ENCODE measurements around the gene MPC1.

Gene MPC1
- total RNA-seq, result 16.4 to 27.4 reads per million in 2 experiments

DNA sequence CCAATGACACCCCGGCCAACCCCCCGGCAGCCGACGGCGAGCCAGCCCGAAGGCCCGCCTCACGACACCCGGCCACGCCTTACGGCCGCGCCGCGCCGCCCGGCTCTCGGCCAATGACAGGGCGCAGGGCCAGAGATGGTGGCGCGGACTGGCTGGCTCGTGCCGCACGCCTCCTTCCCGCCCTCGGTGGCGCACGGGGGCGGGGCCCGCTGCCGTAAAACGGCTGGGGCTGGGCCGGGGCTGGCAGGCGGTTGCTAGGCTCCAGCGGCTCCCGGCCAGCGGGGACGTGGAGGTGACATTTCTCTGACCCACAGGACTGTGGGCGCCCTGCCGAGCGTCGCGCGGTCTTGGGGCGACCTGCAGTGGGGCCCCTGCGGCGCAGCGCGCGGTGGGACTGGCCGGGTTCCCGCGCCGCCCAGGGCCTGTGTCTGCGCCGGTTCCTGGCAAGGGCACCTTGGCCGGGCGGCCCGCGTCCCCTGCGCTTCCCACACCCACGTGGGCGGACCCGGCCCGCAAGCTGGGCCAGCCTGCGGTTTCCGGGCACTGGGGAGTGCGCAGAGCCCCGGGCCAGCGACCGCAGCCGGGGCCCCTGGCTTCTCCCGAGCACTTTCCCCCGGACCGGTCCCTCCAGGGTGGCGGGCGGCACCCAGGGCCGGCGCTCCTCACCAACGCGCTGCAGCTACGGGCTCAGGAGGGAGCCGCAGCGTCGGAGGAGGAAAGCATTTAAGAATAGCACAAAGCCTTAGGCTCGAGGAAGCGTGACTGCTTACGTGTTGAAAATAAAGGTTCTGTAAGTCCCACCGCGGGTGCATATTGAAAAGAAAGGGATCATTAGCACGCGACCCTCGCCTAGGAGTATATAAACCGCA, at the start of gene MPC1:
TSS of gene MPC1 (minus strand) at position 8 of the 869 bp plus-strand sequence. CDS start 64 bp downstream, outside the sequence.
- peak; percentile 90 for DNase-seq (ENCODE audit: low read depth)

DNA sequence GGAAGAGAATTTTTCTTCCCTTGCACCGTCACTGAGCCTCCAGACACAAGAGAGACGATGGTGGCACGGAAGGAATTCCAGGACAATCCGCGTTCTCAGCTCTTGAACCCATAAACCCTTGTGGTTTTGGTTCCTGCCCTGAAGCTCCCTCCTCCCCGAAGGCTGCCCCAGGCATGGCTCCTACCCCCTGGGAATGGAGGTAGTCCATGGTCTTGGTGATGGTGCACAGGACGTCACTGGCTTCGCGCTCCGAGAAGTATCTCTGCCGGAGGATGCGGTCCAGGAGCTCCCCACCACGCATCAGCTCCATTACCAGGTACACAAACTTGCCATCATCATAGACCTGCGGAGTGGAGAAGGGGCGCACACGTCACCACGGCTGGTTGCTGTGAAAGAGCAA, 47.5 kb upstream of the MPC1 start:
- no peak for DNase-seq (ENCODE audit: low read depth)

DNA sequence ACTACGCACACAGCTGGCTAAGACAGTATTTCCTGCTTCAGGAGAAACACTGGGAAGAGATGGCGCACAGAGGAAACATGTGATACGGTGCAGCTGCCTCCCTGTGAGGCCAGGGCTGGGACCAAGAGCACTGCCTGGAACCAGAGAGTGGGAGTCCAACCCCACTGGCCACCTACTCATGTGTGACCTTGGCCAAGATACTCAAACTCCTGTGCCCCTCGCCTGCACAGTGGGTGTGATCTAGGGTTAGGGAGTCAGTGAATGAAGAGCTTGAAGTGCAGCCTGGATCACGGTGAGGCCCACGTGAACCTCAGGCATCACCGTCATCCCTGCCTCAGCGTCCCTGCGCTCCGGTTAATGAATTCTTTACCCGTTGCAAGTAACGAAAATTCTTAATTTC, 41.7 kb upstream of the MPC1 start:
- no peak for DNase-seq (ENCODE audit: low read depth)

DNA sequence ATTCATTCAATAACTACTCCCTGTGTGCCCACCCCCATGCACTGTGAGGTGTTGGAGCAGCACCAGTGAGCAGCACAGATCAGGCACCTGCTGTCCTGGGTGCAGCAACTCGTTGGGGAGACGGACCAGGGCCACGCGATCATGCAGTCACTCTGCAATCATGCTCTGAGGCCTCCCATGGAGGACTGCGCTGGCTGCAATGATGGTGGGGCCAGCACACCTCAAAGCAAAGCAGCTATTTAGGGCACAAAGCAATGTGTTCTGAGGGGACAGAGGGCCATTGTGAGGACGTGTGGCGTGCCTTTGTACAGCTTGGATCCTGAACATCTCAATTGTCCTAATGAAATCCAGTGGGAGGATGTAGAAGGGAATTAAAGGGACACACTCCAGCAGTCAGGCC, 41.0 kb upstream of the MPC1 start:
- no peak for DNase-seq (ENCODE audit: low read depth)

DNA sequence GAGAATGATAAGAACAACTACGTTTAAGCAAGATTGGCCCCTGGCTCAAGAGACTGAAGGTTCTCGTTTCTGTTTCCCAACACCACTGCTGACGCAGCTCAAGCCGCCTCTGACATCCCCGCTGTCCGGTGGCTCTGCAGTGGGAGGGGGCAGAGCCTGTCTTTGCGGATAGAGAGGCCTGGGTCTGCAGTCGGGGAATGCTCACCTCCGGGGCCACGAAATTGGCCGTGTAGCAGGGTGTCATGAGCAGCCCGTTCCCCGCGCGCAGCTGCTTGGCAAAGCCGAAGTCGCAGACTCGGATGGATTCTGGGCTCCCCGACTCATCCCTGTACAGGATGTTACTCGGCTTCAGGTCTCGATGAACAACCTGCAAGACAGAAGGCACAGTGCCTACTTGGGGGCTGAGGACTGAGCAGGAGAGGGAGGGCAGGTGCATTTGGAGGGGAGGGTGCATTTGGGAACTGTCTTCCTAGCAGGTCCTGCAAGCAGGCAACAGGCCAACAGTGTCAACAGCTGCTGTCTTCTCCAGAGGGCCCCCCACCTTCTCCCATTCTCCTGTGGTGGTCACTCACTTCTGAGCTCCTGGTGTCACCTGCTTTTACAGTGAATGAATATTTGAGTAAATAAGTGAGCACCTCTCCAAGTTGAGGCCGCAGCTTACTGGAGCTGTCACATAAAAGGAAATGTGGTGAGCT, 40.5 kb upstream of the MPC1 start:
- DNase-seq (ENCODE audit: low read depth), result no peak

DNA sequence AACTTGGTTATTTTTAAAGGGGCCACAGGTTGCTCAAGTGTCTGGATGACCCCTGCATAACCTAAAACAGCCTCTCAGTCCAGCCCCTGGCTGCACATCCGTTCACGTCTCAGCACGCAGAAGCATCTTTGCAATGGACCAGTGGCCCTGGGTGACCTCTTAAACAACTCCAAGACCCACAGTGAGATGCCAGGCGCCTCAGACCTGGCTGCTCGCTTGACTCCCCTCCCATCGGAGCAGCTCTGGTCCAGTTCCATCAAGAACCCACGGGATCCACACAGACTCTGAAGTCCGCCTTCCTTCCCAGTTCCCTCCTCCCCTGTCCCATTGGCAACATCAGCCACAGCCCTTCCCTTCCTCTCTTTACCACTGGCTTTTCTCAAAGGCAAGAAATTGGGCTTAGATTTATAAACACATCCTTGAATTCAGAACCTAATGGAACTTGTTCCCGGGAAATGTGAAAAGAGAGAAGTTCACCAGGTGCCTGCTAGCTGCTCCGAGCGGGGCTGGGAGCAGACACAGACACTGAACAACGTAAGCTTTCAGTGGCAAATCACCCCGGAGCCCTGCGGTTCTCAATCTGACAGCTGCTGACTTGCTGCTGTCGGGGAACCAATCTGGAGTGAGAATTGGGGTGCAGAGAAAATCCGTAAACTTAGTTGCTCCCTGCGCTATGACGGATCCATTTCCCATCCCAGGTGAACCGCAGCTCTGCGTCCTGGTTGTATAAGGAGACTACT, 39.6 kb upstream of the MPC1 start:
- DNase-seq (ENCODE audit: low read depth), result no peak

DNA sequence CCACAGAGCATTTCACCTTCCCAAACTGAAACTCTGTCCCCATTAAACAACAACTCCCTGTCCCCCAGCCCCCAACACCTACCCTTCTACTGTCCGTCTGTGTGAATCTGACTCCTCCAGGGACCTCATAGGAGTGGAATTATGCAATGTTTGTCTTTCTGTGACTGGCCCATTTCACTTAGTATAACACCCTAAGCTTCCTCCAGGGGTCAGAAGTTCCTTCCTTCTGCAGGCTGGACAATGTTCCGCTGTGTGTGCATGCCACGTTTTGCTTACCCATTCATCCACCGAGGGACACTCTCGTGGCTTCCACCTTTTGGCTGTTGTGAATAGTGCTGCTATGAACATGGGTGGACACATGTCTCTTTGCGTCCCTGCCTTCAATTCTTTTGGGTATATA, 37.6 kb upstream of the MPC1 start:
- no peak for DNase-seq (ENCODE audit: low read depth)

DNA sequence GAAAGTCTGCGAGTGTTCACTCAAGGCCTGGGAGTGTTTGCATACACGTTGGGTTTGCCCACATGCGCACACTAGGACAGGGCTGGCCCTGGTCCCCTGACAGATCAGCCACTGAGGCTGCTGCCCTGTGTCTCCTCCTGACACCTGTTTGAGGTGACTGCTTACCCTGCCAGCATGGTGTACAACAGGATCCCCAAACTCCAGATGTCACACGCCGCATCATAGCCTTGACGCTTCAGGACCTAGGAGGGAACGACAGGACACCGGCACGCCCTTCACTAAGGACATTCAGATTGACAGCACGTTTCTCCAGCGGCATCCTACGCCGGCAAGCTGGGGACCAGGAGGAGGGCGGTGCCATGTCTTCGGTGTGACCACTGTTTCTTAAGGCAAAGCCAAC, 37.0 kb upstream of the MPC1 start:
- DNase-seq (ENCODE audit: low read depth), result no peak

DNA sequence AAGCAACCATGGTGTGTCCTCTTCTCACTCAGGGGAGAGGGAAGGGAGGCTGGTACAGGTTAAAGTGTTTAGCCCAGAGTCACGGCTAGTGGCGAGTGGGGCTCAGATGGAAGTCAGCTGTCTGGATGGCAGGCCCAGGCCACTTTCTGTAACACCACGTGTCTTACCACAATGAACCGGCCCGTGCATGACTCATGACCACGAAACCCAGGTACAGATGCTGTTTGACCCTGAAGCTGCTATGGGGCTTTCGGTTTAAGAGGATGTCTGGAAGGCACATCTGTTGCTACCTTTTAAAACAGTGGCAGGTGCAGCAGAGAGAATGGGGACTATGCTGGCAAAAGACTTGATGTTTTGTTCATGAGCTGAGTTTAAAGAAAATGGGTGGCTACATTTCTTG, 36.5 kb upstream of the MPC1 start:
- no peak for DNase-seq (ENCODE audit: low read depth)

DNA sequence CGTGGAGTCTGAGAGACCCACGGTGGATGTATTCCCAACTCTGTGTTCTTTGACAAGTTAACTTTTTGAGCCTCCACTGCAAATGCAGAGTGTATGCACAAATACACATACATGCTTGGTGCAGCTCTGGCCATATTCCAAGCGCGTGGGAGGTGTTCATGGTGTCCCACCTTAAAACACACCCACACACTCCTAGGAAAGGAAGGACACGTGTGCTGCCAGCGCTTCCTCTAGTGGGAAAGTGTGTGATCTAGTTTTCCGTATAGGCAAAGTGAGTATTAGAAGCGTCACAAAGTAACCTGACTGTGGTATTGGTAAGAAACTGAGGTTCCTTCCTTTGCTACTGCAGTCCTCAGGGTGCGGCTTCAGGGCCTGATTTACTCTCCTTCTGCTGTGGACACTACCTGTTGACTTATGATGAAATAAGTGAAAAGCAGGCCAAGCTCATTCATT, 36.0 kb upstream of the MPC1 start:
- no peak for DNase-seq (ENCODE audit: low read depth)

DNA sequence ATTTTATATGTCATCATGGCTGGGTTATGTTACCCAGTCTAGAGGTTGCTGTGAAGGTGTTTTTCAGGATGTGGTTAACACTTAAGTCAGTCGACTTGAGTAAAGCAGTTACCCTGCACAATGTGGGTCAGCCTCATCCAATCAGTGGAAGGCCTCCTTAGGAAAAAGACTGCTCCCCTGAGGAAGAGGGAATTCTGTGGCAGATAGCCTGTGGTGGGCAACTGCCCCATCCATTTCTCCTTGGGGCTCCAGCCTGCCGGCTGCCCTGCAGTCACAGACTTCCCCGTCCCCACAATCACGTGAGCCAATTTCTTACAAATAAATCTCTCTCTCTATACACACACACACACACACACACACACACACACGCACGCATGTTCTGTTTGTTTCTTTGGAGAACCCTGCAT, 34.5 kb upstream of the MPC1 start:
- DNase-seq (ENCODE audit: low read depth), result peak; percentile 56

DNA sequence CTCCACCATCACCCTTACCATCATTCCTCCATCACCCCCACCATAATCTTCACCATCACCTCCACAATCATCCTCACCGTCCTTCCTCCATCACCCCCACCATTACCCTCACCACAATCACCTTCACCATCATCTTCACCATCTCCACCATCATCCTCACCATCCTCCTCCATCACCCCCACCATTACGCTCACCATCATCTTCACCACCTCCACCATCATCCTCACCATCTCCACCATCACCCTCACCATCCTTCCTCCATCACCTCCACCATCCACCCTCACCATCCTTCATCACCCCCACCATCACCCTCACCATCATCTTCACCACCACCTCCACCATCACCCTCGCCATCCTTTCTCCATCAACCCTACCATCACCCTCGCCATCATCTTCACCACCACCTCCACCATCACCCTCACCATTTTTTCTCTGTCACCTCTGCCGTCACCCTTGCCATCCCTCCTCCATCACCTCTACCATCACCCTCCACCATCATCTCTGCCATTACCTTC, 33.1 kb upstream of the MPC1 start:
- no peak for DNase-seq (ENCODE audit: low read depth)

DNA sequence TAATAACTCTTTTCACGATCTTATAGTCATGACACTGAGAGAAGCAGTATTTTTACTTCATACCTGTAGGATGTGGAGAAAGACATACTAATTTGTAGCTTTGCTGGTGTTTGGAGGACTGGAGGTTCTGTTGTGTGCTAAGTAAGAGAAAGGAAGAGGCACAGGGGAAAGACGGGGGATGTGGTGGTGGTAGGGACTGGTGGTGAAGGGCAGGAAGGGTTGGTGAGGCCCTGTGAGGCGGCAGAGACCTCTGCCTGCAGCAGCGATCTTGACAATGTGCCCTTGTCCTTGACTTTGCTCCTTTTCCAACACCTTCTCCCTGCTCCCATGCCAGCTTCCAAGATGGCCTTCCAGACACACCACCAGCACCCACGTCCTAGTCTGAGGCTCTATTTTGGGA, 32.6 kb upstream of the MPC1 start:
- DNase-seq (ENCODE audit: low read depth), result no peak

DNA sequence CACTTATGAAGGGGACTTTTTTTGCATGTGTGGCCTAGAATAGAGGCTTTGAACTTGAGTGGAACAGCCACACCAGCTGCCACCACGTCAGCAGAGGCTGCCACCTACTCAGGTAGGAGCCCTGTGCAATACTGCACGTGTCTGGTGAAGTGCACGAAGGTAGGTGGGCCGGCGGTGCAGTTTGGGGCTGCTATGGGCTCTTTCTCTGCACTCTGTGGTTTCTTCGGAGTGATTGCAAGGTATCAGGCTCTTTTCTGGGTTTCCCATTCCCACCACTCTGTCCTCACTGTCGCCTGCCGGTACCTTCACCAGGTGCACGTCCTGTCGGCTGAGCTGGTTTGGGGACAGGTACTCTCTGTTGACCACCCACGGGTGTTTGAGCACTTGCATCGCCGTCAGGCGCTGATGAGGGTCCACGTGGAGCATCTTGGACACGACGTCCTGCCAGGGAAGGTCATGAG, 30.8 kb upstream of the MPC1 start:
- DNase-seq (ENCODE audit: low read depth), result no peak

DNA sequence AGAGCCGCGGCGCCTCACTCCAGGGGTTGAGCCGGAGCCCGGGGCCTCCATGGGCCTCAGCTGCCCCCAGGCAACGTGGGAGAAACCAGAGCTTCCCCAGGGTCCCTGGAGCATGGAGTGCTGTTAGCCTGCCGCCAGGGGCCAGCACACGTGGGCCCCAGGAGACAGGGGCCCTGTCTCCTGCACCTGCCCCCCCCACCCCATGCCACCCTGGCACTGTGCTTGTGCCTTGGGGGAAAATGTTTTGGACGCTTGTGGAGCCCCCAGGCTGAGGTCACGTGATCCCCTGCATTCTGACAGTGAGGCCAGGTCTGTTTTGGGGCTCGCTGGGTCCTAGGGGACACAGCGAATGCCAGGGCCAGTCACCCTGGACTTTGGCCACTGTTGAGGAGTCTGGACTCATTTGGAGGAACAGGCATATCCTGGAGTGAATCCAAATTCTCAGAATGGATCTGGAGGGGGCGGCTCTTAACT, 30.2 kb upstream of the MPC1 start:
- DNase-seq (ENCODE audit: low read depth), result no peak

DNA sequence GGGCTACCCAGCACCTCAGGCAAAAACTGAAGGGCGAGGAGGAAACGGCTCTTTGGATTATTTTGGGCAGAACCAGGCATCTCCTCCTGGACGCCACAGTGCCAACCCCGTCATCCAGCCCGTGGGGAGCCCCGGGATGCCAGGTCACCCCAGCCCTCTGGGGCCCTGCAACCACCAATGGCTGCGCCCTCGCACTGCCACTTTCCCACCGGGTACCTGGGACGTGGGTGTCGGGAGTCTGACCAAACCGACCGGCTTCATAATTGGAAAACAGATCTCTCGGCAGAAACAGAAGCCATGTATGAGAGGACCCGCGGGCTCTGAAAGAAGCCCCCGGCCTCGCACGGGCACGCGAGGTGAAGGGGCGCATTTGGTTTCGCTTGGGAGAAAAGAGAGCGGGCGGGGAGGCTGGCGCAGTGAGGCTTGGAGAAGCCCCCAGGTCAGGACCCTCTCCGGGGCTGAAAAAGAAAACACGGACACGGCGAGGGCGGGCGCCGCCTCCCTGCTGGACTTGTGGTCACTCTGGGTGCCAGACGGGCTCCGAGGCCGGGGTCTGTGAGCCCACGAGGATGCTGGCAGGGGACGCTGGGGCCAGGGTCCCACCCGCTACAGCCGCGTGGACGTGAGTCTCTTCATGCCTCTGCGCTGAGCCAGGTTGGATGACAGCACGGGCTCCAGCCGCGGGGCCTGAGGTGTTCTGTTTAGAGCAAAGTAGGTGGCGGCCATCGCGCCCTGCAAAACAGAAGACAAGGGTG, 29.6 kb upstream of the MPC1 start:
- DNase-seq (ENCODE audit: low read depth), result no peak

DNA sequence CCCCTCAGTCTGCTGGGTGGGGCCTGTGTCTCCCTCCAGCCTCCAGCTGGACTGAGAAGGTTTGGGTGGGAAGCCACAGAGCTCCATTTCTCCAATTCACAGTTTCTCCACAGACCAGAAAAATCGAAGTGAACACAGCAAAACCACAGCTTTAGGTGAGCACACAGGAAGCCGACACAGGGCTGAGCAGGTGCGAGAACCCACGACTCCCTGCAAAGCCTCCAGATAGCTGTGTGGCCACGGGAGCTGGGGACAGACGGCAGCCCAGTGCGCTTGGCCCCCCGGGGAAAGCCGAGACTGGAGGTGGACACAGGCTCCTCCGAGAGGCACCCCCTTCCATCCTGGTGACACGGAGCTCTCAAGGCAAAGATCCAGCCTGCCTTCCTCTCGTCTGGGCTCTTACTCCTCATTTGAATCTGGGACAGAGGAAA, 29.0 kb upstream of the MPC1 start:
- no peak for DNase-seq (ENCODE audit: low read depth)

DNA sequence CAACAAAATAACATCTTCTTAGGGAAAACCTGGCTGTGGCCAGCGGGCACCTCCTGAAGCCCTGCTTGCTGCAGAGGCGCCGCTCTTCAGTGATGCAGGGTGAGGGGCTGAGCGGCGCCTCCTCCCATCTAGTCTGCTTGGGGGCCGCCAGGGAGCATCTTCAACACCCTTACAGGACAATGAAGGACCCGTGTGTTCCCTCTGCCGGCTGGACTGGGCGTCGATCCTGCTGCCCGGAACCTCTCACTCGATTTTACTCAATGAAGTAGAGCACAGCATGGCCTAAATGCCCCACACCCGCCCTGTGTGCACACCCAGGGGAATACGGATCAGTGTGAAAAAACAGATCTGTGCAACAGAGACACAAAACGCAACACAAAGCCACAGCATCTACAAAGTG, 28.5 kb upstream of the MPC1 start:
- DNase-seq (ENCODE audit: low read depth), result no peak

DNA sequence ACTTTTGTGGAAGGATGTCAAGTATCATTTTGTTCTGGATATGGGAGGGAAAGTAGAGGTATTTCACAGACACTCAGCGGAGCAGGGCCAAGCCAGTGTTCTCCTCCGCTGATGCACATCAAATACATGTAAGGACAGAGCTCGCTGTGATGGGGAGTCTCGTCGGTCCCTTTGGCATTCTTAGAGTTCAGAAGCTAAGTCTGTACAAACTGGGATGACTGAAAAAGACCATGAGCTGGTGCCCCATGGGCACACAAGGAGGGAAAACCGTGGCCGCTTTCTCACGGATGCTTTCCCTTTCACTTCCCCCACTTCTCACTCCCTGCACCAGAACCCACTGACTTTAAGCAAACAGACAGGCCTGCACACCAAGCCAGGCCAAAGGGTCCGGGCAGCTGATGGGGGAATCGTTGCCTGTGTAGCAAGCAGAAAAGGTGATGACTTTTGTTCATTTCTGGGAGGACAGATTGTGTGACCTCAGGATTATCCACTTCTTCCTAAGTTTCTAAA, 27.7 kb upstream of the MPC1 start:
- DNase-seq (ENCODE audit: low read depth), result no peak

DNA sequence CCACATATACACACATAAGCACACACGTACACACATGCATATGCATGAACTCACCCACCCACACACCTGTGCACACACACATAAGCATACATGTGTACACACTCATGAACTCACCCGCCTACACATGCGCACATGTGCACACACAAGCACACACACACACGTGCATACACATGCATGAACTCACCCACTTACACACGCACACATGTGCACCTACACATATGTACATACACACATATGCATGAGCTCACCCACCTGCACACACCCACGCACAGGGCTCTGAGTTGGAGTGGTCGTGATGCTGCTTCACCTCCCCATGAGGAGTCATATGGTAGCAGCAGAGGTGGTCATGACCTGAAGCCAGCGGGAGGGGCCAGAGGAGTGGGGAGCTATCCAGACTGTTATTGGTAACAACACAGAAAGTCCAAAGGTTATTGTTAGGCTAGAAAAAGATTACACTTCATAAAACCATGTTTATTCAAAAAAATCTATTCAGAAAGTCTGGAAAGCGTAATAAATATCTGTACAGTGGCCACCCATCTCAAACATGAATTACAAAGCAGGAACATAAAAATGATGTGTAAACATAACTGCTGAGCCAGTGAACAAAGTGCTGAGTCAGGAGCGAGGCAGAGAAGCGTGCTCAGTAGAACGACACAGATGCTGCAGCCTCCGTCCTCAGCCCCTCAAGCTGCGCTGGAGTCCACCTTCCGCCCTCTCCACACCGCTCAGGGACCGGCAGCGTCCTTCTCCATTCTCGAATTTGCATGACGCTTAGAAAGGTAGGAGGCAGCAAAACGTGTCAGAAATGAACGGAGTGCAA, 26.4 kb upstream of the MPC1 start:
- DNase-seq (ENCODE audit: low read depth), result no peak

Measured in T follicular helper cell (primary cell).